ENCODE data around the gene SLC39A3. TPM values are rescaled to one million over a fixed set of nuclear protein-coding genes. Genes with fewer than 3 reads are reported as not detected.

Gene SLC39A3
- total and polyA plus RNA-seq, 2 of the 8 experiments (the other 6 are each of a cell fraction or from before 2014, with no cell fraction given) = 33.0 to 52.9 TPM

DNA sequence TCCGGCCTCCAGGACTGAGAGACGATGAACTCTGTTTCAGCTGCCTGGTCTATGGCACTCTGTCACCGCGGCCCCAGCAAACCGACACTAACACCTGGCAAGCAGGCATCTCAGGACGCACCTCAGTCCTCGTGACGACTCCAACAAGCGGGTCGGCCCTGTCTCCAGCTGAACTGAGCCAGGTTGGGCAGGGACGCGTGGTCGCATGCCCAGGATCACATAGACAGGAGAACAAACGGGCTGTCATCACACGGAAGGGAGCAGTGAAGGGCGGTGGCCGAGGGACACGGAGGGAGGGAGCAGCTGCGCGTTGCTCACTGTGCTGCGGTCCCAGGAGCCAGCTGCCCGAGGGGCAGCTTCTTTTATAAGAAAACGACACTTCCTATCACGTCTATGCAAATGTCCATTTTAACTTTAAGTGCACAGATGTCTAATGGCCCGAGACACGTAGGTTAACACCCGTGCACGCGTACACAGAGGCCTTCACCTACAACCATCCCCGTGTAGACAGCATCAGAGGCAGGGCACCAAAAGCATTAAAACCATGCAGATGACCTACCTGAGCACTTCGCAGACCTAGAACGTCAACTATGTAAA, 34.4 kb upstream of the SLC39A3 start:
- CTCF ChIA-PET (ENCODE audit: partially characterized antibody) = interaction anchor here (0.9 to 4.4 kb wide), 3 partner anchors 11 to 126 kb away, joined by 3 to 16 read pairs (median 3); partner anchors contain the start of gene THOP1
- 91% methylated on average over 32 of the region's 32 CpGs; no CpG with 5 or more reads in 1 of the 2 experiments for WGBS, 2 experiments (ENCODE audit: extremely low coverage in 1 of 2, insufficient coverage in 1 of 2, insufficient read length in 1 of 2, insufficient replicate concordance in 2 of 2, low coverage in 1 of 2, low lambda C conversion rate in 2 of 2, missing lambda C conversion rate in 1 of 2)

More for the DNA sequence above, 34.4 kb upstream of the SLC39A3 start:
- H4K8ac ChIP-seq (ENCODE audit: extremely low read depth, insufficient read depth, low read length) = no peak overlapping the region; the same call in 1 of the 2 replicates
- H3K23ac ChIP-seq (ENCODE audit: insufficient read length) = no peak overlapping the region
- no peak for FAIRE-seq
- peak overlapping the region; percentile 71 for H2BK5ac ChIP-seq (ENCODE audit: low read depth, low read length)
- no peak overlapping the region for H2BK20ac ChIP-seq (ENCODE audit: low read length)
- no peak overlapping the region for H2AFZ ChIP-seq (ENCODE audit: low read length)
- H3K9ac ChIP-seq (replicated peaks in 1 of 4; ENCODE audit: extremely low read depth in 1 of 4, low read depth in 3 of 4, low read length in 3 of 4) = no peak overlapping the region
- H3K18ac ChIP-seq (ENCODE audit: extremely low read depth, low read length) = no peak overlapping the region
- no peak overlapping the region for H2BK15ac ChIP-seq (ENCODE audit: low read length)
- no peak for DNase-seq (ENCODE audit: low read depth in 1 of 2, low spot score in 2 of 2)
- H3K4me3 ChIP-seq (ENCODE audit: extremely low read depth in 1 of 4, insufficient read depth in 2 of 4, low read depth in 3 of 4, low read length in 4 of 4) = no peak overlapping the region
- no peak overlapping the region for H3K4ac ChIP-seq (replicated peaks; ENCODE audit: insufficient read length, low read depth, low read length)
- no peak overlapping the region for H2BK120ac ChIP-seq (replicated peaks; ENCODE audit: low read depth, low read length)
- H3K27ac ChIP-seq (ENCODE audit: low read depth, low read length) = no peak overlapping the region
- no peak overlapping the region for H3K56ac ChIP-seq (replicated peaks; ENCODE audit: insufficient read length, low read depth, low read length)
- POLR2A ChIA-PET (ENCODE audit: partially characterized antibody) = interaction anchor here (0.7 kb wide), 1 partner anchor 50 kb away, joined by 3 read pairs; no protein-coding TSS in a partner anchor
- TF ChIP-seq TBP (IDR thresholded peaks at IDR 0.05; ENCODE audit: low read depth, low read length) = no peak
- TF ChIP-seq HDAC6 (IDR thresholded peaks at IDR 0.05; ENCODE audit: low read depth, low read length) = no peak
- no peak for TF ChIP-seq SAP30 (IDR thresholded peaks at IDR 0.05; ENCODE audit: insufficient read depth, insufficient replicate concordance, low read length)
- TF ChIP-seq BRCA1 (IDR thresholded peaks at IDR 0.05; ENCODE audit: low read depth, low read length) = no peak
- no peak for TF ChIP-seq JUND (IDR thresholded peaks at IDR 0.05; ENCODE audit: low read length)
- no peak for TF ChIP-seq KDM5A (IDR thresholded peaks at IDR 0.05; ENCODE audit: low read length)
- H3K9me3 ChIP-seq (ENCODE audit: insufficient read depth in 2 of 2, low read depth in 1 of 2, low read length in 1 of 2) = no peaks in the 10 kb centered on the region
- peaks cover 22 to 55% of the 10 kb centered on the region in 2 experiments for H4K20me1 ChIP-seq (replicated peaks in 1 of 2; ENCODE audit: control insufficient read depth in 1 of 2, insufficient read depth in 2 of 2, low read length in 2 of 2)
- H3K79me2 ChIP-seq (ENCODE audit: control insufficient read depth in 1 of 2, insufficient read depth in 2 of 2, low read length in 2 of 2) = peaks cover 60 to 87% of the 10 kb centered on the region in 2 experiments
- H3K27me3 ChIP-seq (replicated peaks in 1 of 4; ENCODE audit: control insufficient read depth in 3 of 4, extremely low read depth in 1 of 4, insufficient read depth in 3 of 4, low read length in 3 of 4) = no peaks in the 10 kb centered on the region
- H3K79me1 ChIP-seq (ENCODE audit: low read depth, low read length) = peaks cover 20% of the 10 kb centered on the region
- no peak overlapping the region for H3K14ac ChIP-seq (ENCODE audit: insufficient read length)
- no peak overlapping the region for H3K4me2 ChIP-seq (ENCODE audit: insufficient read depth in 1 of 2, low read depth in 2 of 2, low read length in 2 of 2)
- no peaks in the 10 kb centered on the region; a peak in 1 of 7 replicates for H3K4me1 ChIP-seq (replicated peaks in 1 of 4; ENCODE audit: control insufficient read depth in 3 of 4, insufficient read depth in 4 of 4, low read length in 3 of 4)
- H2BK12ac ChIP-seq (ENCODE audit: low read depth, low read length) = no peak overlapping the region
- no peak overlapping the region for H4K5ac ChIP-seq (ENCODE audit: insufficient read length, low read depth, low read length)
- H4K91ac ChIP-seq (replicated peaks; ENCODE audit: insufficient read length, low read length) = no peak overlapping the region
- no peaks in the 10 kb centered on the region for H3K36me3 ChIP-seq (ENCODE audit: control insufficient read depth in 2 of 4, insufficient read depth in 4 of 4, low read length in 3 of 4)
- H2AK5ac ChIP-seq (ENCODE audit: low read depth, low read length) = no peak overlapping the region
- H3K23me2 ChIP-seq (ENCODE audit: low read depth, low read length) = no peaks in the 10 kb centered on the region

Measured in H1 (cell line).